HAP-1 (cell line): Measurements from ENCODE around the gene TMEM240.
"Not testable (repeated sequence)": the region's sequence is repeated elsewhere in the genome, so short reads cannot be mapped to it uniquely, and the experiment has no call there.

Experiments
- DNase-seq, 2 experiments: peaks; one replicate each; pipeline ENCODE4 v3.0.0-alpha.2; 2016 to 2020; ENCODE audit warnings: low spot score in 2 of 2
- H3K27me3 ChIP-seq: fragments of 250-450 bp; sonication (Bioruptor Pico); 2 replicates; pipeline ENCODE4 v1.5.1; 2020; ENCODE audit warnings: low read depth, mild to moderate bottlenecking, moderate library complexity
- H3K36me3 ChIP-seq: fragments of 250-450 bp; sonication (Bioruptor Pico); replicated peaks from 2 replicates; pipeline ENCODE4 v1.5.1; 2020; ENCODE audit warnings: mild to moderate bottlenecking
- H3K4me1 ChIP-seq: fragments of 250-450 bp; sonication (Bioruptor Pico); 2 replicates; pipeline ENCODE4 v1.5.1; 2020; ENCODE audit warnings: mild to moderate bottlenecking
- H3K4me3 ChIP-seq: fragments of 250-450 bp; sonication (Bioruptor Pico); 2 replicates; pipeline ENCODE4 v1.5.1; 2020; ENCODE audit warnings: mild to moderate bottlenecking, moderate library complexity
- H3K9me3 ChIP-seq: fragments of 250-450 bp; sonication (Bioruptor Pico); 2 replicates; pipeline ENCODE4 v1.5.1; 2020; ENCODE audit warnings: mild to moderate bottlenecking, moderate library complexity
- in situ Hi-C: fragments of 300-500 bp; cut with MboI; formaldehyde crosslinking; loops from 3 replicates; pipeline ENCODE4 v1.14.3; 2020; ENCODE audit warnings: low sequenced_read_pairs, inconsistent platforms, mixed read lengths

The TMEM240 gene

DNA sequence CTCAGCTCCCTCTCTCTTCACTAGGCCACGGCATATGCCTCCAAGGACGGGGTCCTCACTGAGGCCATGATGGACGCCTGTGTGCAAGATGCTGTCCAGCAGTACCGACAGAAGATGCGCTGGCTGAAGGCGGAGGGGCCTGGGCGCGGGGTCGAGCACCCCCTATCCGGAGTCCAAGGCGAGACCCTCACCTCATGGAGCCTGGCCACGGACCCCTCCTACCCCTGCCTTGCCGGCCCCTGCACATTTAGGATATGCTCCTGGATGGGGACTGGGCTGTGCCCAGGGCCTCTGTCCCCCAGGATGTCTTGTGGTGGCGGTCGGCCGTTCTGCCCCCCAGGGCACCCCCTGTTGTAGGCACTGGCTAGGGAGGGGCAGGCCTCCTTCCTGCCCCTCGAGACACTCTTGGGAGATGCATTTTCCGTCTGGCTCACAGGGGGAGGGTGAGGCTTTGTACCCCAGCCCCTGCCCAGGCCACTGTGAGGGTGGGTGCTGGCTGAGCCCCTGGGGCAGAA is 44.9 kb downstream of the TMEM240 start:
- in situ Hi-C loops = loop anchor here (10.0 kb wide), 1 partner anchor 101 kb away; the partner anchor contains the start of gene CCNL2
- H3K9me3 ChIP-seq, DNase-seq, H3K4me1 ChIP-seq, H3K4me3 ChIP-seq, H3K27me3 ChIP-seq: not testable (repeated sequence)
- H3K36me3 ChIP-seq = peaks cover 40% of the 10 kb centered on the region

DNA sequence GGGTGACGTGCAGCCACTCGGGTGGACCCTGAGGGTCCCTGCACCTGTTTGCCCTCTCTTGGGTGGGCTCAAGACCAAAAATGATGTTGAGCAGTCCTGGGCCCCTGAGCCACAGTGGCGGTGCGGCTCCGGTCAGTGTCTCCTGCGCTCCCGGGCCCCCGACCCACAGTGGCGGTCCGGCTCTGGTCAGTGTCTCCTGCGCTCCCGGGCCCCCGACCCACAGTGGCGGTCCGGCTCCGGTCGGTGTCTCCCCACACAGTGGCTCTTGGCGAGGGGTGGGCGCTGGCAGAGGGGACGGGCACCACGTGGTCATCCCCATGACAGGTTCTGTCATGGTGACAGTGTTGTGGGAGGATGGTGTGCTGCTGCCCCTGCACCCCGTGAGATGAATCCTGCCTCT is 46.1 kb downstream of the TMEM240 start:
- not testable (repeated sequence) for H3K4me1 ChIP-seq, DNase-seq, H3K27me3 ChIP-seq, H3K9me3 ChIP-seq, H3K4me3 ChIP-seq
- H3K36me3 ChIP-seq = peaks cover 52% of the 10 kb centered on the region
- in situ Hi-C loops = loop anchor here (10.0 kb wide), 1 partner anchor 100 kb away; the partner anchor contains the start of gene CCNL2

DNA sequence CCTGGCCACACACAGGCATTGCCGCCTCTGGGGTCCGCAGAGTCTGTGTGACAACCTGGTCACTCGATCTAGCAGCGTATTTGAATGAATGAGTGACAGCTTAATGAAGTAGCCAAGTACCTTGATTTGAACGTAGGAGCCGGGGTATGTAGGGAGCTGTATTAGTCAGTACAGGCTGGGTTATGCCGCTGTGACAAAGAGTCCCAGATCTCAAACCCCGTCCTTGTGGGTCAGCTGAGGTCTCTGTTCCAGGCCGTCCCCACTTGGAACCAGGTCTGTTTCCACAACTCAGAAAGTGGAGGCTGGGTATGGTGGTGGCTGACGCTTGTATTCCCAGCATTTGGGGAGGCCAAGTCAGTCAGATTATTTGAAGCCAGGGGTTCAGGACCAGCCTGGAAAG is 48.8 kb downstream of the TMEM240 start:
- H3K27me3 ChIP-seq = no peaks in the 10 kb centered on the region
- H3K9me3 ChIP-seq = no peaks in the 10 kb centered on the region
- in situ Hi-C loops = loop anchor here (10.0 kb wide), 1 partner anchor 97 kb away; the partner anchor contains the start of gene CCNL2
- no peaks in the 10 kb centered on the region for H3K4me1 ChIP-seq
- peaks cover 71% of the 10 kb centered on the region for H3K36me3 ChIP-seq
- no peak overlapping the region for H3K4me3 ChIP-seq
- DNase-seq = no peak

DNA sequence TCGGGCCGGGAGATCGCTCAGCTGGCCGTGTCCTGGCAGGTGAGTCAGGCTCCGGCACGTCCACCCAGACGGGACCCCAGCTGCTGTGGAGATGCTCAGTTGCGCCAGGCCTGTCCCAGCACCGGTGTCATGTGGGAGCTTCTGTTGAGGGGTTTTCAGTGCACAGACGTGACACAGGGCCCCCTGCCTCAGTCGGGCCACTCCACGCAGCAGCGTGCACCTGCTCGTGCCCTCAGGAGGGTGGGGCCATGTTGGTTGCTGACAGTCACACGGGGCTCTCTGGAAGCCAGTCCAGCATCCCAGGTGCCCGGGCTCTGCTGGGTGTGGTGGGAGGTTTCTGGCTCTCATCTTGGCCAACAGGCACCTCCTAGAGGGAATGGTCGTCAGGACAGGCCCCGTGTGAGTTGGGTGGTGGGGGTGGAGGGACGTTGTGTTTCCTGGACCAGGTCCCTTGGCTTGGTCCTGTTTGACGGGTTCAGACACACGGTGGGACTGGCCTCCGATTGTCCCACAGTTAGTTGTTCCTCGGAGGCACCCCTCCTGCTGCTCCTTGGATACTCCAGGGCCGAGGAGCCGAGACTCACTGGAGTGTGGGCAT is 49.7 kb downstream of the TMEM240 start:
- Histone ChIP-seq H3K36me3 (peaks cover 71% of the 10 kb centered on the region), H3K27me3 (no peaks in the 10 kb centered on the region), H3K4me1 (no peaks in the 10 kb centered on the region), H3K9me3 (no peaks in the 10 kb centered on the region), H3K4me3 (no peak overlapping the region)
- in situ Hi-C loops = loop anchor here (10.0 kb wide), 1 partner anchor 96 kb away; the partner anchor contains the start of gene CCNL2
- no peak for DNase-seq

DNA sequence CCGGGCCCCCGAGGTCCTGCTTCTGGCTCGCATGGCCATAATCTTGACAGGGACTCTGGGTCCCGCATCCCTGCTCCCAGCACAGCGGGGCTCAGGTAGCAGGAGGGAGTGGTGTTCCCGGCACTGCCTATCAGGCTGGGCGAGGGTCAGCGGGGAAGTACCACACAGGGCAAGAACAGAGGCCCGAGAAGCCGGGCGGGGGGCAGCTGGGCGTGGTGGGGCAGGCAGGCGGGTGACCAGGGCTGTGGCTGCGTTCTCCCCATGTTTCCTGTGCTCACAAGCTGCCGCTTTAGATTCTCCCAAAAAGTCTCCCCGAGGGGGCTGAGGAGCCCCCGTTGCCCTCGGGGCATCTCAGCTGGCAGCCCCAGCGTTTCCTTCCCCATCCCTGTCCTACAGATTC is 50.6 kb downstream of the TMEM240 start:
- Histone ChIP-seq H3K4me1 (no peaks in the 10 kb centered on the region), H3K4me3 (no peak overlapping the region), H3K9me3 (no peaks in the 10 kb centered on the region), H3K36me3 (peaks cover 67% of the 10 kb centered on the region), H3K27me3 (no peaks in the 10 kb centered on the region)
- no peak for DNase-seq
- in situ Hi-C loops = loop anchor here (10.0 kb wide), 1 partner anchor 95 kb away; the partner anchor contains the start of gene CCNL2

DNA sequence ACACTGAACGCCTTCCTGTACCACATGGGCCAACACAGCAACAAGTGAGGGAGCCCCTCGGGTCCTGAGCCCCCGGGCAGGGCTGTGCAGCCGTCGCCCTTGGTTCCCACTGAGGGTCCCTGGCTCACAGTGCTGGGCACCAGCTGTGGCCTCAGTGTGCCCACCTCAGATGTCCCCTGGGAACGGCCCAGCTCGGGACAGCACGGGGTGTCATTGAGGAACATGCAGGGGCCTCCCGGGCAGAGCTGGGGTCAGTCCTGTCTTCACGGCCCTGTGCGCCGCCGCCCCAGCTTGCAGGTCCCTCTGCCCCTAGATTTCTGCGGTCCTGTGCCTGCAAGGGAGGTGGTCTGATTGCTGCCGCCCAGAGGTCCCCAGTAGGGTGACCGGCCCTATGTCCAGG is 51.2 kb downstream of the TMEM240 start:
- no peaks in the 10 kb centered on the region for H3K9me3 ChIP-seq
- no peak for DNase-seq
- no peaks in the 10 kb centered on the region for H3K4me1 ChIP-seq
- in situ Hi-C loops = no loop called here
- H3K4me3 ChIP-seq = no peak overlapping the region
- H3K27me3 ChIP-seq = no peaks in the 10 kb centered on the region
- H3K36me3 ChIP-seq = peaks cover 71% of the 10 kb centered on the region

DNA sequence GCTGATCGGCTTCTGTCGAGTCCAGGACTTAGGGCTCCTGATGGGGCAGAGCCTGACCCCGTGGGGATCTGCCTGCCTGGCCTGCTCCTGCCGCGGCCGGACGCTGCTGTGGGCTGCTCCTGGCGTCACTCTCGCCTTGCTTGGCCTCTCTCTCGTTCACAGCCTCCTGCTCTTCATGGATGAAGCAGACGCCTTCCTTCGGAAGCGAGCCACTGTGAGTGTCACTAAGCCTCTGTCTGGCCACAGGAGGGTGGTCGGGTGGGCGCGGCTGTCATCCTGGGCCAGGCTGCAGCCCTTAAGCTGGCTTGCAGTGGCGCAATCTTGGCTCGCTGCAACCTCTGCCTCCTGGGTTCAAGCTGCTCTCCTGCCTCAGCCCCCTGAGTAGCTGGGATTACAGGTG is 52.7 kb downstream of the TMEM240 start:
- H3K4me3 ChIP-seq = no peak overlapping the region
- in situ Hi-C loops = no loop called here
- H3K27me3 ChIP-seq = no peaks in the 10 kb centered on the region
- no peaks in the 10 kb centered on the region for H3K4me1 ChIP-seq
- no peaks in the 10 kb centered on the region for H3K9me3 ChIP-seq
- DNase-seq = no peak
- peaks cover 77% of the 10 kb centered on the region for H3K36me3 ChIP-seq

DNA sequence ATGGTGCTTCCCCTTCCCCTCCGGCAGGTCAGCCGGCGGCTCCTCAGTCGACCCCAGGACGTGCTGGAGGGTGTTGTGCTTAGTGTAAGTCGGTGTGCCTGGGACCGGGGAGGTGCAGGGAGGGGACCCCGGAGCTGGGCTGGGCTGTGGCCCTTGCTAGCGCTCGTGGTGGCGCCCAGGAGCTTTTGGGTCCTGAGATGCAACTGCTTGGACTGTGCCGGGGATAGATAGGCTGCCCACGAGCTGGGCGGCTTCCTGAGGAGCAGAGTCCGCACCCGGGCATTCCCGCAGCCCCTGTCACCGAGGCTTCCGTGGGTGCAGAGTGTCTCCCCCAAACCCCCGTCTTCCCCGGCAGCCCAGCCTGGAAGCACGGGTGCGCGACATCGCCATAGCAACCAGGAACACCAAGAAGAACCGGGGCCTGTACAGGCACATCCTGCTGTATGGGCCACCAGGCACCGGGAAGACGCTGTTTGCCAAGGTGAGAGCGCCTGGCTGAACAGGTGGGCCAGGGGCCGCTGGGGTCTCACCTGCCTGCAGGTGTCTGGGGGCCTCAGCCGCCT is 54.6 kb downstream of the TMEM240 start:
- in situ Hi-C loops, DNase-seq, H3K4me1 ChIP-seq, H3K4me3 ChIP-seq, H3K27me3 ChIP-seq, H3K9me3 ChIP-seq: not testable (repeated sequence)
- peaks cover 68% of the 10 kb centered on the region for H3K36me3 ChIP-seq

DNA sequence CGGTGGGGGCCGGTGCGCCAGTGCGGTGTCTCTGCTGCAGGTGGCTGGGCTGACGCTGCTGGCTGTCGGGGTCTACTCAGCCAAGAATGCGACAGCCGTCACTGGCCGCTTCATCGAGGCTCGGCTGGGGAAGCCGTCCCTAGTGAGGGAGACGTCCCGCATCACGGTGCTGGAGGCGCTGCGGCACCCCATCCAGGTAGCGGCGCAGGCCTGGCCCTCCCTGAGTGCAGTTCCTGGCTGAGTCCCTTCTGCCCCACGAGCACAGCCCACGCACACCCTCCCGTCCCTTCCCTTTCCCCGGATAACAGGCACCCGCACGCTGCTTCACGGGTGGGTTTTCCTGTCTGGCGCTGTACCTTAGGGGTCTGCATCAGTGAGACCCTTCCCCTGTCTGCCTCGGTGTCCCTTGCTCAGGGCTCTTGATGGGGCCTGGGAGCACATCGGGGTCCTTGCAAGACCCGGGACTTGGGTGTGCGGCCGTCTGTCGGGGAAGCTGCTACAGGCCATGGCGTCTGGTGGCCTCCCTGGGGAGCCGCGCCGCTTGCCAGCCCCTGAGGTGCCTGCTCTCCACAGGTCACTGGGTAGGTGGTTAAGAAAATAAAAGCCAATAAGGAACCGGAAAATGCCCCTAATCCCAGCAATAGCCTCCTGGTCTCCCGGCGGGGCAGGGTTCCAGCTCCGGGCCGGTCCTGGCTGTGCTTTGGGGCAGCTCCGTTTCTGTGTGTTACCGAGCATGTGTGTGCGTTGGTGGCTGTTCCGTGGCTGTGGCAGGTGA is 55.3 kb downstream of the TMEM240 start:
- H3K9me3 ChIP-seq, DNase-seq, H3K27me3 ChIP-seq, H3K4me1 ChIP-seq, in situ Hi-C loops, H3K4me3 ChIP-seq: not testable (repeated sequence)
- H3K36me3 ChIP-seq = peaks cover 66% of the 10 kb centered on the region
